CD8-positive, alpha-beta memory T cell (primary cell): Measurements from ENCODE around the gene GP5. TPM values are rescaled to one million over a fixed set of nuclear protein-coding genes. Genes with fewer than 3 reads are reported as not detected.

Source experiments
- CTCF ChIA-PET: fragments of 350-600 bp; sonication (Branson Sonifier 250); formaldehyde crosslinking; loops from one replicate; lab custom pipeline; 2021; ENCODE audit warnings: antibody characterized with exemption; lab: Charles Lee
- POLR2A ChIA-PET: fragments of 350-600 bp; sonication (Branson Sonifier 250); formaldehyde crosslinking; loops from one replicate; lab custom pipeline; 2021; ENCODE audit warnings: antibody characterized with exemption; lab: Charles Lee
- DNase-seq, 5 donors: peaks; one replicate each; pipeline versions ENCODE4 v3.0.0 to v3.0.0-alpha.2; 2020 to 2022; ENCODE audit warnings: mixed read lengths in 1 of 5
- H3K27ac ChIP-seq: one replicate; pipeline ENCODE4 v1.7.0; 2013; ENCODE audit warnings: low read depth, mild to moderate bottlenecking, low read length, moderate library complexity
- H3K27me3 ChIP-seq: 2 replicates; pipeline ENCODE4 v1.7.0; 2013; ENCODE audit warnings: low read length, mild to moderate bottlenecking; ENCODE audit not compliant: insufficient read depth, poor library complexity, severe bottlenecking
- H3K36me3 ChIP-seq: 2 replicates; pipeline ENCODE4 v1.7.0; 2013; ENCODE audit warnings: mild to moderate bottlenecking, low read length, moderate library complexity; ENCODE audit not compliant: insufficient read depth
- H3K4me1 ChIP-seq: 2 replicates; pipeline ENCODE4 v1.7.0; 2013; ENCODE audit warnings: mild to moderate bottlenecking, low read length, moderate library complexity; ENCODE audit not compliant: insufficient read depth
- H3K4me3 ChIP-seq: 2 replicates; pipeline ENCODE4 v1.7.0; 2013; ENCODE audit warnings: mild to moderate bottlenecking, low read length
- H3K9me3 ChIP-seq: 2 replicates; pipeline ENCODE4 v1.7.0; 2013; ENCODE audit warnings: mild to moderate bottlenecking, low read length
- H3K27ac Mint-ChIP-seq, 8 donors: one replicate each; pipeline ENCODE4 v1.8.0; 2020 to 2021; ENCODE audit warnings: mixed read lengths in 8 of 8, mild to moderate bottlenecking in 6 of 8, inconsistent platforms in 3 of 8, moderate library complexity in 3 of 8
- H3K27me3 Mint-ChIP-seq, 2 donors: one replicate each; pipeline ENCODE4 v1.8.0; 2020 to 2021; ENCODE audit warnings: mixed read lengths in 2 of 2, mild to moderate bottlenecking in 1 of 2, moderate library complexity in 1 of 2
- H3K36me3 Mint-ChIP-seq, 3 donors: one replicate each; pipeline ENCODE4 v1.8.0; 2020 to 2021; ENCODE audit warnings: mixed read lengths in 3 of 3, inconsistent platforms in 1 of 3, mild to moderate bottlenecking in 1 of 3
- H3K4me1 Mint-ChIP-seq, 3 donors: one replicate each; pipeline ENCODE4 v1.8.0; 2020 to 2021; ENCODE audit warnings: mixed read lengths in 3 of 3, inconsistent platforms in 1 of 3, mild to moderate bottlenecking in 1 of 3
- H3K4me3 Mint-ChIP-seq, 7 donors: one replicate each; pipeline ENCODE4 v1.8.0; 2020 to 2021; ENCODE audit warnings: mixed read lengths in 7 of 7, mild to moderate bottlenecking in 6 of 7, moderate library complexity in 4 of 7, inconsistent platforms in 2 of 7
- H3K9me3 Mint-ChIP-seq, 5 donors: one replicate each; pipeline ENCODE4 v1.8.0; 2020 to 2022; ENCODE audit warnings: mixed read lengths in 5 of 5, mild to moderate bottlenecking in 3 of 5, moderate library complexity in 2 of 5, inconsistent platforms in 1 of 5
- polyA plus RNA-seq: library from polyadenylated mRNA; unstranded; fragments of 300-500 nt; fragmentation: Illumina TruSeq; gene quantifications from one replicate; pipeline ENCODE4 v1.2.3, GENCODE V29; 2021
- total RNA-seq, 2 experiments: library from RNA; stranded (reverse); gene quantifications; one replicate each; pipeline ENCODE4 v1.2.3, GENCODE V29; 2021

GP5 gene
- total and polyA plus RNA-seq, 3 experiments from 2014 or later, result 0.31 to 1.3 (median 0.42) TPM

DNA sequence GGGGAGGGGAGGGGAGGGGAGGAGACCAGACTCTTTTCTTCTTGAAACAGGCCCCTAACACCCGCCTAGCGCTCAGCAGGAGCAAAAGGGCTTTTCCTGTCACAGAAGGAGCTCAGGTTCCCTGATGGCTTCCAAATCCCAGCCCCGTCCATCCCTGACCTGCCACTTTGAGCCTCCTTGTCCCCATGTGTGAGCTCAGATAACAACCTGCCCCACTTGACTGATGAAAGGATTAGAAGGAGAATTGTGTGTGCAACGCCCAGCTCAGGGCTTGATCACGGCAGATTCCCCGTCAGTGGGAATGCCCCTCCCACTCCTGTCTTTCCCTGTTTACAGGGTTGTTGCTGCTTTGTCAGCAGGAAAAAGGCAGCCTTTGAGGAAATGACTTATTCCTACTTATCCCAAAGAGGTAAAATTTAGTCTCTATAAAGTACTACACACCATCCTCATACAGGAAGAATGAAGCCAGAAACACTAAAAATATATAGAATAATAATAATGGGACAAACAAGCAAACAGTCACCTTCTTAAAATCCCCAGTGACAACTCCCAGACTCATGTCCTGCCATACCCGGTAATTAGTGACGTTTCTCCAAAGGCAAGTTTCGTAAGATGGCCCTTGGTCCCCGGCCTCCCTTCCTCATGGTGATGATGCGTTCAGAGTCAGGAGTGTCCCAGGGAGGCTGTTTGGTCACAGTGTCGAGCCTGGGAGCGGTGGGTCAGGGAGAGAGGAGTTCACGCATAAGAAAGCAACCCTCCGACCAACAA, 23.4 kb downstream of the GP5 start:
- no peak overlapping the region for H3K27ac ChIP-seq
- Mint-ChIP-seq H3K27me3 (peaks cover 19 to 55% of the 10 kb centered on the region in 2 donors), H3K4me1 (no peaks in the 10 kb centered on the region), H3K4me3 (no peak overlapping the region), H3K36me3 (no peaks in the 10 kb centered on the region), H3K27ac (no peak overlapping the region), H3K9me3 (no peaks in the 10 kb centered on the region)
- no peak for DNase-seq
- no peaks in the 10 kb centered on the region for H3K4me1 ChIP-seq
- H3K27me3 ChIP-seq, result no peaks in the 10 kb centered on the region
- no peak overlapping the region for H3K4me3 ChIP-seq
- ChIA-PET POLR2A (no interaction called here), CTCF (interaction anchor here (1.0 kb wide), 1 partner anchor 32 kb away, joined by 3 read pairs; no protein-coding TSS in a partner anchor)
- no peaks in the 10 kb centered on the region for H3K36me3 ChIP-seq
- no peaks in the 10 kb centered on the region for H3K9me3 ChIP-seq

GRCh38 chr3:194374935-194375334, 24.1 kb downstream of the GP5 start:
- Mint-ChIP-seq H3K9me3 (no peaks in the 10 kb centered on the region), H3K27me3 (peaks cover 24 to 55% of the 10 kb centered on the region in 2 donors), H3K27ac (no peak overlapping the region), H3K36me3 (no peaks in the 10 kb centered on the region), H3K4me1 (no peaks in the 10 kb centered on the region), H3K4me3 (no peak overlapping the region)
- POLR2A ChIA-PET, result no interaction called here
- Histone ChIP-seq H3K4me3 (no peak overlapping the region), H3K4me1 (no peaks in the 10 kb centered on the region), H3K36me3 (no peaks in the 10 kb centered on the region), H3K9me3 (no peaks in the 10 kb centered on the region), H3K27ac (no peak overlapping the region), H3K27me3 (no peaks in the 10 kb centered on the region)
- no peak for DNase-seq
- CTCF ChIA-PET, result interaction anchor here (1.0 kb wide), 1 partner anchor 31 kb away, joined by 3 read pairs; no protein-coding TSS in a partner anchor

DNA sequence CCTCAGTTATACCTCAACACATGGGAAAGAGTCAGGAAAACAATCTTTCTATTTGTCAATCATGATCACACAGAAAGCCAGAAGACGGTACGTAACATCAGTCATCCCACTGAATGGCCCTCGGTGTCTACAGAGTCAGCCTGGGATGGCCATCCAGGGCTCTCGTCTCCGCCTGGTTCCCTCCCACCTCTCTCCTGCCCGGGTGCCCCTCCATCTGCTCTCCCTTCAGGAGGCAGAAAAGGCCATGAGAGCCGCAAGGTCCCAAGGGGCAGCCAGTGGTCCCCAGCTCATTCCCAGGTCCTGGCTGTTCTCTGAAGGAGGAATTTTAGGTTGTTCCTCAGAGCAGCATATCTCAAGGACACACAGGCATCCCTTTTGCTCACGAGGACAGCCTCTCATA, 25.2 kb downstream of the GP5 start:
- no peak for DNase-seq
- H3K36me3 Mint-ChIP-seq, result no peaks in the 10 kb centered on the region
- H3K9me3 ChIP-seq, result no peaks in the 10 kb centered on the region
- H3K27ac ChIP-seq, result no peak overlapping the region
- peaks cover 20 to 61% of the 10 kb centered on the region in 2 donors for H3K27me3 Mint-ChIP-seq
- ChIA-PET CTCF (no interaction called here), POLR2A (no interaction called here)
- no peaks in the 10 kb centered on the region for H3K36me3 ChIP-seq
- no peak overlapping the region for H3K4me3 ChIP-seq
- no peaks in the 10 kb centered on the region for H3K4me1 ChIP-seq
- no peaks in the 10 kb centered on the region for H3K4me1 Mint-ChIP-seq
- no peak overlapping the region for H3K27ac Mint-ChIP-seq
- H3K4me3 Mint-ChIP-seq, result no peak overlapping the region
- no peaks in the 10 kb centered on the region for H3K27me3 ChIP-seq
- H3K9me3 Mint-ChIP-seq, result no peaks in the 10 kb centered on the region

GRCh38 chr3:194373028-194373427, 26.0 kb downstream of the GP5 start:
- Mint-ChIP-seq H3K27ac (no peak overlapping the region), H3K27me3 (peaks cover 13 to 61% of the 10 kb centered on the region in 2 donors), H3K4me1 (no peaks in the 10 kb centered on the region), H3K9me3 (no peaks in the 10 kb centered on the region), H3K4me3 (no peak overlapping the region), H3K36me3 (no peaks in the 10 kb centered on the region)
- H3K36me3 ChIP-seq, result no peaks in the 10 kb centered on the region
- ChIA-PET CTCF (no interaction called here), POLR2A (no interaction called here)
- H3K4me1 ChIP-seq, result no peaks in the 10 kb centered on the region
- H3K4me3 ChIP-seq, result no peak overlapping the region
- DNase-seq, result no peak
- peaks cover 2% of the 10 kb centered on the region for H3K27me3 ChIP-seq
- H3K9me3 ChIP-seq, result no peaks in the 10 kb centered on the region
- H3K27ac ChIP-seq, result no peak overlapping the region

DNA sequence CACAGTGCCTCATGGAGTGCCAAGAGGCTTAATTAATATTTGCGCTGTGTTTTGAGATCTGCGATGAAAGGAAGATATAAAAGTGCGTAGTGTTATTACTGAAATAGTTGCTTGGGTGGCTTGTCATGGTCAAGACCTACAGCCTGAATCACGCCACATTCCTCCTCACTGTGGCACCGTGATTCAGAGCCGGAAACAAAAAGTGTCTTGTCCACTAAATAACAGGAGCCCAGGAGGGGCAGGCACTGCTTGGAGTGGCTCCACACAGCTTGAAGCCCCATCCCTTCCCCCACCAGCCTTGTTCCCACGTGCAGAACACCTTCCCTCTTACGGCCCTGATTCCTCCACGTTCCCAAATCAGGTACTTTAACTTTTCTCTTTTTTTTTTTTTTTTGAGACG, 28.3 kb downstream of the GP5 start:
- DNase-seq, result no peak
- CTCF ChIA-PET, result no interaction called here
- H3K36me3 Mint-ChIP-seq, result no peaks in the 10 kb centered on the region
- Histone ChIP-seq H3K27ac (no peak overlapping the region), H3K9me3 (no peaks in the 10 kb centered on the region), H3K27me3 (peaks cover 5% of the 10 kb centered on the region), H3K4me1 (no peaks in the 10 kb centered on the region), H3K4me3 (no peak overlapping the region), H3K36me3 (no peaks in the 10 kb centered on the region)
- H3K9me3 Mint-ChIP-seq, result no peaks in the 10 kb centered on the region
- POLR2A ChIA-PET, result no interaction called here
- peaks cover 16 to 59% of the 10 kb centered on the region in 2 donors for H3K27me3 Mint-ChIP-seq
- no peak overlapping the region for H3K4me3 Mint-ChIP-seq
- no peaks in the 10 kb centered on the region for H3K4me1 Mint-ChIP-seq
- H3K27ac Mint-ChIP-seq, result no peak overlapping the region

- peak in 1 of 5 donors; percentile 27 for DNase-seq
- Histone ChIP-seq H3K9me3 (no peaks in the 10 kb centered on the region), H3K27ac (no peak within 1 kb of the TSS), H3K4me1 (no peaks in the 10 kb centered on the region), H3K36me3 (no peaks in the 10 kb centered on the region), H3K4me3 (no peak within 1 kb of the TSS), H3K27me3 (peaks cover 5% of the 10 kb centered on the region)
- H3K4me1 Mint-ChIP-seq, result no peaks in the 10 kb centered on the region
- no peaks in the 10 kb centered on the region for H3K9me3 Mint-ChIP-seq
- H3K4me3 Mint-ChIP-seq, result no peak within 1 kb of the TSS
- CTCF ChIA-PET, result no interaction called here
- POLR2A ChIA-PET, result no interaction called here
- no peaks in the 10 kb centered on the region for H3K36me3 Mint-ChIP-seq
- H3K27me3 Mint-ChIP-seq, result peaks cover 16 to 50% of the 10 kb centered on the region in 2 donors
- H3K27ac Mint-ChIP-seq, result no peak within 1 kb of the TSS
Observed at GRCh38 chr3:194369522-194370279, 29.4 kb downstream of the GP5 start, which contains the start of gene LRRC15. Gene LRRC15, minus strand, starts transcription at chr3:194369743. Its CDS starts 8,700 bp downstream, at chr3:194361043.

- peaks cover 16 to 45% of the 10 kb centered on the region in 2 donors for H3K27me3 Mint-ChIP-seq
- Histone ChIP-seq H3K4me3 (no peak overlapping the region), H3K9me3 (no peaks in the 10 kb centered on the region), H3K4me1 (no peaks in the 10 kb centered on the region), H3K36me3 (no peaks in the 10 kb centered on the region), H3K27ac (no peak overlapping the region), H3K27me3 (peaks cover 5% of the 10 kb centered on the region)
- ChIA-PET CTCF (no interaction called here), POLR2A (no interaction called here)
- H3K9me3 Mint-ChIP-seq, result no peaks in the 10 kb centered on the region
- no peaks in the 10 kb centered on the region for H3K4me1 Mint-ChIP-seq
- no peaks in the 10 kb centered on the region for H3K36me3 Mint-ChIP-seq
- DNase-seq, result peak in 1 of 5 donors; percentile 29
- H3K27ac Mint-ChIP-seq, result no peak overlapping the region
- no peak overlapping the region for H3K4me3 Mint-ChIP-seq
Observed at GRCh38 chr3:194368918-194369317, 30.1 kb downstream of the GP5 start.
